Urinary bladder (tissue), 4 donors: ENCODE measurements around the gene EXOSC5. TPM values are rescaled to one million over a fixed set of nuclear protein-coding genes. Genes with fewer than 3 reads are reported as not detected.
A peak's percentile ranks its signal among the peaks of the same experiment; 100 is the strongest.

Source experiments
- DNase-seq: peaks from one replicate; pipeline ENCODE4 v3.0.0-alpha.2; 2015; ENCODE audit errors: extremely low spot score
- H3K27ac ChIP-seq: one replicate; pipeline ENCODE4 v1.5.1; 2013; ENCODE audit warnings: low read depth, mild to moderate bottlenecking, moderate library complexity
- H3K36me3 ChIP-seq: one replicate; pipeline ENCODE4 v1.6.1; 2013; ENCODE audit warnings: mild to moderate bottlenecking, moderate library complexity; ENCODE audit not compliant: insufficient read depth
- H3K4me1 ChIP-seq: one replicate; pipeline ENCODE4 v1.6.1; 2013; ENCODE audit warnings: mild to moderate bottlenecking, moderate library complexity; ENCODE audit not compliant: insufficient read depth
- H3K4me3 ChIP-seq: one replicate; pipeline ENCODE4 v1.5.1; 2013; ENCODE audit warnings: low read depth, low read length
- WGBS: extraction: QIAGEN DNeasy Blood & Tissue Kit; methylation state at CpG from one replicate; pipeline ENCODE4 v1.1.7; 2013; 5-methylcytosine and 5-hydroxymethylcytosine counted together
- polyA plus RNA-seq: library from polyadenylated mRNA; stranded (reverse); fragments of 200-250 nt; gene quantifications from one replicate; pipeline ENCODE4 v1.2.3, GENCODE V29; 2013
- total RNA-seq: library from RNA; depleted of rRNA; stranded (reverse); fragments of >200 nt; gene quantifications from one replicate; pipeline ENCODE4 v1.2.3, GENCODE V29; 2014
- donor health status: healthy with polysubstance abuse.
- donor health status: healthy.

Gene EXOSC5
- total and polyA plus RNA-seq, 2 donors: 11.2 to 31.0 TPM

DNA sequence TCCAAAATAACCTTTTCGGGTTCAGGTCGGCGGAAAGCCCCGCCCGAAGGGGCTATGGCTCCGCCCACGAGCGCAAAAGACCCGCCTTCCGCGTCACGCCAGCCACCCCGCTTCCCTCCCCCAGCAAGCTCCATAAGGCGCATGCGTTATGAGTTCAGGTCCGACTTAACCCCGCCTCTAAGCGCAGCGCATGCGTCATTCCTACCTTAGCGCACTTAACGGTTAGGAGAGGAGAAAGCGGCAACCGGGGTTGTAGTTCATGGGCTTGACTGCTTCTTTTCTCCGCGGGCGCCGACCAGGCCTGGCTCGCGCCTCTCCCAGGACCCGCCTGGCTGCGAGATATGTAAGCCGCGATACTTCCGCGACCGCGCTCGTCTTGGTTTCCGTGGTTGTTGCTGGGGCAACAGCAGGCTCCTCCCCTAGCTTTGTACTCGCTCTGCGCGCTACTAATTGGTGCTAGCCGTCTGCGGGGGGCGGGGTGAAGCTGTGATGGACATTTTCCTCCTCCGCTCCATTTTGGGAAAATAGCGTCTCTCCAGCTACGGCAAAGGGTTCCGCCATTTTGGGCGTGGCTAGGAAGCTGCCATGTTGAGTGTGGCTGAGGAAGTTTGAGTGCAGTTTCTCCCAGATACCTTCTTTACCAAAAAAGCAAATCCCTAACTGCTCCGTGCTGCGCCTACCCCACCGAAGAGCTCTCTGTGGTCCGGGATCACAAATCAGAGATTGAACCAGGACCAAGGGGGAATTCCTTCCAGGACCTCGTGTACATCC, 33.2 kb downstream of the EXOSC5 start, which contains the start of gene B9D2:
TSS of gene B9D2 (minus strand) at position 397 of the 771 bp plus-strand sequence. CDS start 630 bp downstream, outside the sequence.
- peak within 1 kb of the TSS; percentile 96 for H3K27ac ChIP-seq
- under 1% methylated on average over 56 of the region's 56 CpGs for WGBS
- peak; percentile 97 for DNase-seq
- H3K36me3 ChIP-seq: no peaks in the 10 kb centered on the region
- no peaks in the 10 kb centered on the region for H3K4me1 ChIP-seq
- H3K4me3 ChIP-seq: peak within 1 kb of the TSS; percentile 53

GRCh38 chr19:41363371-41363752, 33.8 kb downstream of the EXOSC5 start:
- Histone ChIP-seq H3K27ac (peak overlapping the region; percentile 89), H3K36me3 (no peaks in the 10 kb centered on the region), H3K4me1 (no peaks in the 10 kb centered on the region), H3K4me3 (peak overlapping the region; percentile 53)
- DNase-seq: no peak
- WGBS: 41% methylated on average over 6 of the region's 6 CpGs

- WGBS: 88% methylated on average over 10 of the region's 10 CpGs
- no peaks in the 10 kb centered on the region for H3K36me3 ChIP-seq
- no peak overlapping the region for H3K4me3 ChIP-seq
- peak overlapping the region; percentile 51 for H3K27ac ChIP-seq
- DNase-seq: no peak
- no peaks in the 10 kb centered on the region for H3K4me1 ChIP-seq
Observed at GRCh38 chr19:41362143-41362847, 34.9 kb downstream of the EXOSC5 start.

- Histone ChIP-seq H3K27ac (no peak overlapping the region), H3K4me3 (no peak overlapping the region), H3K4me1 (no peaks in the 10 kb centered on the region), H3K36me3 (no peaks in the 10 kb centered on the region)
- WGBS: 92% methylated on average over 1 of the region's 1 CpG
- DNase-seq: no peak
Observed at GRCh38 chr19:41359741-41360140, 37.4 kb downstream of the EXOSC5 start.

- Histone ChIP-seq H3K36me3 (no peaks in the 10 kb centered on the region), H3K27ac (no peak overlapping the region), H3K4me3 (no peak overlapping the region), H3K4me1 (no peaks in the 10 kb centered on the region)
- 95% methylated on average over 13 of the region's 13 CpGs for WGBS
- DNase-seq: no peak
Observed at GRCh38 chr19:41357746-41358145, 39.4 kb downstream of the EXOSC5 start.

DNA sequence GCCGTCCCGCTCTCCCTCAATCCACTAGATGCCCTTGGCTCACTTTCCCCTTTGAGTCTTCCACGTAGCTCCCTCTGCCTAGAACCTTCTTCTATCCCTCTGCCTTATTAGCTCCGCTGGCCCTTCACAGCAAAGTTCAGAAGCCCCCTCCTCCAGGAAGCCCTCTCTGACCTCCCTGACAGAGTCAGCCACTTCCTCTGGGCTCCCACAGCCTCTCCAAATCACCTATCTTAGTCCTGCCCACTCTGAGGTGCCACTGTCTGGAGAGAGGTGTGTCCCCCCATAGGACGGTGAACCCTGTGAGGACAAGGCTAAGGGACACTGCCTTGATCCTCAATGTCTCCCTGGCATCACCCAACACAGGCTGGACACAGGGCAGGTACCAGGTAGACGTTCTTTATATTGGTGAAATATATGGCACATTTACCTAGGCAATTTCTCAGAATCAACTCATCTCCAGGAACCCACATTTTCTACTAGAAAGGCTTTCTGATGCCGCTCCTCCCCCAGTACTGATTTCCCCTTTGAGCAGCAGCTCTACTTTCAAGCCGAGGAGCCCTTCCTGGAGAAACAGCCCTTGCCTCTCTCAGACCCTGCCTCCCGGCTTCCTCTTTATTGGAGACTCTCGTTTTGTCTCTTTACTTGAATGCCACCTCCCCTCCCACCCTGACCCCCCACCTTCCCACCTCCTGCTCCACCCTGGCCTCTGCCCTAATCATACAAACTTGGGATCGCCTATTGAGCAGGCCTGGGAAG, 40.0 kb downstream of the EXOSC5 start:
- 82% methylated on average over 11 of the region's 11 CpGs for WGBS
- DNase-seq: no peak
- H3K36me3 ChIP-seq: no peaks in the 10 kb centered on the region
- no peaks in the 10 kb centered on the region for H3K4me1 ChIP-seq
- no peak overlapping the region for H3K4me3 ChIP-seq
- no peak overlapping the region for H3K27ac ChIP-seq

- no peak overlapping the region for H3K27ac ChIP-seq
Observed at GRCh38 chr19:41355802-41356201, 41.4 kb downstream of the EXOSC5 start.

DNA sequence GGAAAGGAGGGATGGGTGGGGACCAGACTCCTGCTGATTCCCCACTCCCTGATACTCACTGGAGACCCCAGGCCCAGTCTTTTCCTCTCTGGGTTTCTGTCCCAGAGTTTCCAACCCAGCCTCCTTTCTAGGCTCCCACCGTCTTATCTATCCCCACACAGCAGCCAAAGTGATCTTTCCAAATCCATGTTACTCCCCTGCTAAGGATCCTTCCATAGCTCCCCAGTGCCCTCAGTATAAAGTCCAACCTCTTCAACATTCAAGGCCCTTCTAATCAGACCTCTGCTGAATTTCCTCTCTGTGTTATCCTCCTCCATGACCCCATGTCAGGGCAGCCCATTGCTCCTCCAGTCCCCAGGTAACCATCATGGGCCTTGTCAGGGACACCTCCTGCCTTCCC, 42.1 kb downstream of the EXOSC5 start:
- H3K4me3 ChIP-seq: no peak overlapping the region
- 83% methylated on average over 1 of the region's 1 CpG for WGBS
- no peaks in the 10 kb centered on the region for H3K4me1 ChIP-seq
- H3K27ac ChIP-seq: no peak overlapping the region
- H3K36me3 ChIP-seq: no peaks in the 10 kb centered on the region
- DNase-seq: no peak

More at GRCh38 chr19:41355802-41356201, 41.4 kb downstream of the EXOSC5 start:
- H3K4me3 ChIP-seq: no peak overlapping the region
- WGBS: 79% methylated on average over 3 of the region's 3 CpGs
- H3K4me1 ChIP-seq: no peaks in the 10 kb centered on the region
- no peaks in the 10 kb centered on the region for H3K36me3 ChIP-seq
- DNase-seq: no peak

- Histone ChIP-seq H3K27ac (peak overlapping the region; percentile 54), H3K4me3 (peak overlapping the region; percentile 91), H3K4me1 (peaks cover 3% of the 10 kb centered on the region), H3K36me3 (no peaks in the 10 kb centered on the region)
- 87% methylated on average over 23 of the region's 23 CpGs for WGBS
- DNase-seq: no peak
Observed at GRCh38 chr19:41354343-41354953, 42.7 kb downstream of the EXOSC5 start.

GRCh38 chr19:41353466-41354342, 43.5 kb downstream of the EXOSC5 start, which contains the start of gene TGFB1:
Gene TGFB1 (minus strand): TSS chr19:41353922. CDS start chr19:41353044, 878 bp downstream.
- no peaks in the 10 kb centered on the region for H3K36me3 ChIP-seq
- H3K4me1 ChIP-seq: peaks cover 3% of the 10 kb centered on the region
- peak within 1 kb of the TSS; percentile 75 for H3K27ac ChIP-seq
- peak within 1 kb of the TSS; percentile 91 for H3K4me3 ChIP-seq
- WGBS: 1% methylated on average over 78 of the region's 78 CpGs
- no peak for DNase-seq

- Histone ChIP-seq H3K36me3 (no peaks in the 10 kb centered on the region), H3K27ac (peak overlapping the region; percentile 75), H3K4me1 (peaks cover 3% of the 10 kb centered on the region), H3K4me3 (peak overlapping the region; percentile 91)
- DNase-seq: no peak
- under 1% methylated on average over 71 of the region's 71 CpGs for WGBS
Observed at GRCh38 chr19:41352609-41353465, 44.3 kb downstream of the EXOSC5 start.

- under 1% methylated on average over 12 of the region's 12 CpGs for WGBS
- H3K36me3 ChIP-seq: no peaks in the 10 kb centered on the region
- H3K27ac ChIP-seq: no peak overlapping the region
- no peak for DNase-seq
- H3K4me3 ChIP-seq: peak overlapping the region; percentile 91
- H3K4me1 ChIP-seq: peaks cover 3% of the 10 kb centered on the region
Observed at GRCh38 chr19:41352279-41352608, 44.9 kb downstream of the EXOSC5 start.
